GM12872 (cell line): ENCODE data around the gene SHISA6.

Experiments
- CTCF ChIP-seq: IDR thresholded peaks from 3 replicates; pipeline ENCODE4 v1.5.1; 2011; ENCODE audit warnings: low read depth, mild to moderate bottlenecking, low read length, moderate library complexity; ENCODE audit not compliant: insufficient read depth

The SHISA6 gene

DNA sequence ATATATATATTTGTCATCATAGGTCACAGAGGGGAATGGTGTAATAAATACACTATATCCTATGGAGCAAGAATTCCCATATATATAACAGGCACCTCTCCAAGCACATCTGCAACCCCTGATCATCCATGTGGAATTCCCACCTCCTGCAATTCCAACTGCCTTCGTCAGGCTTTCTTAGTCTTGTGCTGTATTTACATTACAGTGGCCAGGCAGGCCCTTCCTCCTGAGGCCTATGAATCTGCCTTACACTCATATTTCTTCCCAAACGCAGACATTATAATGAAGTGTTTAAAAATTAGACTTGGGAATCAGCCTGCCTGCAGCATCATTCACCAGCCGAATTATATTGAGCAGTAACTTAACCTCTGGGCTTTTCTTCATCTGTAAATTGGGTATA is 338.0 kb downstream of the SHISA6 start:
- no peak for TF ChIP-seq CTCF

DNA sequence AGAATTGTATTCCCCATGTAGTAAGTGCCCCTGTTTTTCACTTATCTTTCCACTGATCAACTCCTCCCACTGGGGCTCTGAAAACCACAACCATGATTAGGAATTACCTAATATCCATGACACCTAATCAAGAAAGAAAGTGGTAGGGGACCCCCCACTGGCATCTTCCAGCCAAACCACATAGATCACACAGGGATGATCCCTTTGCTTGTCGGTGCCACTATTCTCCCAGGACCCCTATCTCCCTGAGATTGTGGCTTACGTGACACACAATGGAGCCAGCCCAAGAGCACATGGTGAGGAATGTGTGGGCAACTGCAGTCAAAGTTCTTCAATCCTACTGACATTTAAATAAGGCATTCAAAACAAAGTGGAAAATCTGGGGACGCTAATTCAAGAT is 339.7 kb downstream of the SHISA6 start:
- TF ChIP-seq CTCF = no peak

DNA sequence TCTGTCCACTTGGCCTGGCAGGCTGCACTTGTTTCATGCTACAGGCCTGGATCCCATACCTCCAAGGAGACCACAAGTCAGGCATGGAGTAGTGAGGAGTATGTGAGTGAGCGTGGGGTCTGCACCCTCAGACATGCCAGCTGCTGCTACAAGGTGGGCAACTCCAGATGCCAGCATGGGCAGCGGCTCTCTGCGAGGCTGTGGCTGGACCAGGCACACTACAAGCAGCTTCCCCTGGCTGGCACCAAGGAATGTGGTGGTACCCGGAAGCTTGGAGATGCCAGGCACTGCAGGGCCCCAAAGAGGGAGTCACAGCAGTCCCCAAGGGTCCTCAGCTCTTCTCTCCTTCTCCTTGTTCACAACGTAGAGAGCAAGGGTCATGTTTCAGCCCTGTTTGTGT is 341.2 kb downstream of the SHISA6 start:
- TF ChIP-seq CTCF = no peak

DNA sequence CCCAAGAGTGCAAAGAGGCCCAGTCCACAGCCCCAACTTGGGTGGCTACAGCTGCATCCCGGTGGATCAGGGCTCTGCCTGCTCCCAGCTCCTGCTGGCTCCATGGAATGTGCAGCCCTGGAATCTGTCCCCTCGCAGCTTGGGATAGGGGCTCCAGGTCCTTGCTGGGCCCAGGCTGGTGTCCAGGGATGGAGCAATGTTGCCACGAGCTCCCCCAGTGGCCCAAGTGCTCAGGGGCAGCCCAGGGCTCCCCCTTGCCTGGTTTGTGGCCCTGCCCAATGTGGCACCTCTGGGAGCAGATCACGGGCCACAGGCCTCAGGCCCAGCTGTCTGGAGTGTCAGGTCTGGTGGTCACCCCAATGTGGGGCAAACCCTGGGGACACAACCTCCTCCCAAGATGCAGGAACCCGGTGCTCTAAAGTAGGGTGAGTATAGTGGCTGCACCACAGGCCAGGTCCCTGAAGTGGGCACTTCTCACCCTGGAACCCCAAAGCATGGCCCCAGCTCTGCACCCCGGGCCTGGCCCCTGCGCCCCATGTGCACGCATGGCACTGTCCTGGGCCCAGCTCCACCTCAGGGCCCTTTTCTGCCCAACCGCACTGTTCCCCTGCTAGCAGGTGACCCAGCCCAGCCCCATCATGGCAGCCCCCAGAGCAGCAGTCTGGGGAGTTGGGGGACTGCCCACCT is 342.4 kb downstream of the SHISA6 start:
- no peak for TF ChIP-seq CTCF

DNA sequence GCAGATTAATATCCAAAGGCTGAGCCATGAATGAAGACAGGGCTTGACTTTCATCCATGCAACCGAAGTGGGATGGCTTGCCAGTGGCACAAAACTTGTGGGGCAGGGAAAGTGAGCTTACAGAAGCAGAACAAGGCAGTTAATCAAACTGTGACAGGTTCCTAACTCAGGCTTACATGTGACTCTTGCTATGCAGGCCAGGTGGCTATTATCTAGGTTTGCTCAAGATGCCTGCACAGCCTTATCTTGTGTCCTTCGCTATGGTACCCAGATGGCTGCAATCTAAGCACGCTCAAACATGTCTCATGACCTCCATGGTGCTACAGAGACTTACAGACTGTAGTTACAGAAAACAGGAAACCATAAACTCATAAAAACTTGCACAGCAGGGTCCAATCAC is 348.7 kb downstream of the SHISA6 start:
- no peak for TF ChIP-seq CTCF

- no peak for TF ChIP-seq CTCF
These were observed 357.5 kb downstream of the SHISA6 start, which contains the start of gene DNAH9 for GRCh38 chr17:11598274-11599221. Gene DNAH9 (plus strand): TSS chr17:11598470. CDS start chr17:11598499, 29 bp downstream.

DNA sequence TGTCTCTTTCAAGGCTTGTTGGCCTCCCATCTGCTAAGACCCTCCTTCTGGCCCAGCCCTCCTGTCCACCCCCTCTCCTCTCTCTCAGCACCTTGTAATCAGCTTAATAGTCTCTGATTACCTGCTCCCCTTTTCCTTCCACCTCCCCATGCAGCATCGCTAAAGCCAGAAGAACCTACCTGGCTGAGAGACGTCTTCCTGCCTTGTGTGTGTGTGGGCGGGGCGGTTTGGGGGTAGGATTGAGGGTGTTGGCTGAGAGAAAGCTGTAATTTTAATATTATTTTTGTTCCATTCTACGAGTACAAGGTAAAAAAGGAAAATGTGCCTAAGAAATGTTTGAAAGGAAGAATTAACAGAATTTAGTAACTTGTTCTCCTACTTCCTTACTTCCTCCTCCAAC is 360.6 kb downstream of the SHISA6 start:
- TF ChIP-seq CTCF = no peak
